GM21576 (cell line): ENCODE data around the gene NCAPG2.

ENCODE experiments used
- ATAC-seq: cut with Tn5 transposase; IDR thresholded peaks from one replicate; pipeline ENCODE4 v1.9.1; 2021; ENCODE audit warnings: mild to moderate bottlenecking, moderate library complexity; ENCODE audit not compliant: unreplicated experiment

NCAPG2 gene

GRCh38 chr7:158704524-158705233 lies at the start of gene NCAPG2:
NCAPG2 (minus strand) TSS chr7:158704804; CDS start chr7:158701899, 2,905 bp downstream.
- ATAC-seq, result peak; percentile 97

- ATAC-seq, result no peak
Observed at GRCh38 chr7:158753900-158754299, 49.3 kb upstream of the NCAPG2 start.

- no peak for ATAC-seq
Observed at GRCh38 chr7:158751751-158752150, 47.1 kb upstream of the NCAPG2 start.

GRCh38 chr7:158751199-158751598 lies 46.6 kb upstream of the NCAPG2 start:
- no peak for ATAC-seq

- ATAC-seq, result no peak
Observed at GRCh38 chr7:158750702-158751101, 46.1 kb upstream of the NCAPG2 start.

GRCh38 chr7:158749396-158749795 lies 44.8 kb upstream of the NCAPG2 start:
- ATAC-seq, result no peak

GRCh38 chr7:158748335-158748734 lies 43.7 kb upstream of the NCAPG2 start:
- no peak for ATAC-seq

GRCh38 chr7:158747408-158747807 lies 42.8 kb upstream of the NCAPG2 start:
- ATAC-seq, result no peak

GRCh38 chr7:158746957-158747356 lies 42.4 kb upstream of the NCAPG2 start:
- ATAC-seq, result no peak

- ATAC-seq, result no peak
Observed at GRCh38 chr7:158745057-158745715, 40.6 kb upstream of the NCAPG2 start.

GRCh38 chr7:158744070-158744469 lies 39.5 kb upstream of the NCAPG2 start:
- ATAC-seq, result no peak

- no peak for ATAC-seq
Observed at GRCh38 chr7:158743219-158743618, 38.6 kb upstream of the NCAPG2 start.

- no peak for ATAC-seq
Observed at GRCh38 chr7:158742065-158742821, 37.6 kb upstream of the NCAPG2 start.

GRCh38 chr7:158741294-158741666 lies 36.7 kb upstream of the NCAPG2 start:
- no peak for ATAC-seq

- no peak for ATAC-seq
Observed at GRCh38 chr7:158740657-158741293, 36.2 kb upstream of the NCAPG2 start.

- no peak for ATAC-seq
Observed at GRCh38 chr7:158740013-158740656, 35.5 kb upstream of the NCAPG2 start.

- ATAC-seq, result no peak
Observed at GRCh38 chr7:158738841-158739240, 34.2 kb upstream of the NCAPG2 start.

GRCh38 chr7:158737064-158737695 lies 32.6 kb upstream of the NCAPG2 start:
- ATAC-seq, result no peak

- no peak for ATAC-seq
Observed at GRCh38 chr7:158735935-158736334, 31.3 kb upstream of the NCAPG2 start.

GRCh38 chr7:158734861-158735260 lies 30.3 kb upstream of the NCAPG2 start:
- ATAC-seq, result no peak
